K562 (cell line): ENCODE results near the gene ROS1. TPM values are rescaled to one million over a fixed set of nuclear protein-coding genes. Genes with fewer than 3 reads are reported as not detected.
A peak's percentile ranks its signal among the peaks of the same experiment; 100 is the strongest.

Experiments used
- ATAC-seq: fragments of 200-7000 bp; cut with Tn5 transposase; 3 replicates; pipeline ENCODE4 v1.9.1; 2020; ENCODE audit warnings: moderate library complexity
- BruUV-seq: library from RNA; stranded (reverse); fragments of 400-500 nt; replicated peaks from 2 replicates; lab custom pipeline; 2021; lab: Mats Ljungman, UMichigan
- CTCF ChIA-PET: fragments of 300-600 bp; formaldehyde crosslinking; extraction: SDS; loops from one replicate; lab custom pipeline; 2021; ENCODE audit warnings: low intra/inter-chr PET ratio; lab: Yijun Ruan, JAX
- POLR2A ChIA-PET: fragments of 300-600, 350-650 bp; sonication (Branson Sonifier 250); formaldehyde crosslinking; extraction: SDS; loops from one replicate; lab custom pipeline; 2021; ENCODE audit warnings: antibody characterized with exemption, inconsistent platforms; lab: Yijun Ruan, JAX
- DNase-seq, 4 experiments: peaks; one replicate each; pipeline versions ENCODE4 v3.0.0 to v3.0.0-alpha.2; 2011 to 2018; ENCODE audit warnings: low spot score in 3 of 4, mixed read lengths in 3 of 4; ENCODE audit errors: extremely low read depth in 1 of 4
- FAIRE-seq: peaks from 2 replicates; lab custom pipeline; 2011; peaks lifted over from hg19 to GRCh38; lab: Jason Lieb, UNC
- H2AFZ ChIP-seq: 2 replicates; pipeline ENCODE4 v1.6.0; 2011; ENCODE audit warnings: low read depth, low read length, control low read depth, inconsistent platforms
- H3K27ac ChIP-seq: fragments of 200-600 bp; 3 replicates; pipeline ENCODE4 v1.8.0; 2011; ENCODE audit warnings: low read depth, mild to moderate bottlenecking, control low read depth, inconsistent platforms, low read length, moderate library complexity, mixed read lengths; ENCODE audit errors: extremely low read depth
- H3K27me3 ChIP-seq, 2 experiments: fragments of 300-600 bp in 1 of 2; 2 replicates in 1 of 2; 3 replicates in 1 of 2; pipeline versions ENCODE4 v1.6.0 to v1.8.0; 2011; ENCODE audit warnings: inconsistent platforms in 2 of 2, low read length in 2 of 2, mild to moderate bottlenecking in 1 of 2, mixed read lengths in 1 of 2, moderate library complexity in 1 of 2; ENCODE audit not compliant: control insufficient read depth in 2 of 2, insufficient read depth in 2 of 2
- H3K36me3 ChIP-seq: fragments of 300-600 bp; 3 replicates; pipeline ENCODE4 v1.8.0; 2011; ENCODE audit warnings: mild to moderate bottlenecking, low read length, inconsistent platforms; ENCODE audit not compliant: control insufficient read depth, insufficient read depth
- H3K4me1 ChIP-seq, 2 experiments: fragments of 200-600 bp in 1 of 2; replicated peaks in 1 of 2; 2 replicates in 1 of 2; 3 replicates in 1 of 2; pipeline versions ENCODE4 v1.5.1 to v1.8.0; 2011; ENCODE audit warnings: inconsistent platforms in 2 of 2, low read length in 2 of 2, mild to moderate bottlenecking in 1 of 2, mixed read lengths in 1 of 2, moderate library complexity in 1 of 2; ENCODE audit not compliant: control insufficient read depth in 2 of 2, insufficient read depth in 2 of 2
- H3K4me2 ChIP-seq: 2 replicates; pipeline ENCODE4 v1.6.1; 2011; ENCODE audit warnings: low read length, control low read depth, inconsistent platforms, mixed read lengths; ENCODE audit not compliant: insufficient read depth
- H3K4me3 ChIP-seq: fragments of 200-600 bp; sonication (generic), shearing (Covaris generic); 2 replicates; pipeline ENCODE4 v1.5.1; 2016; ENCODE audit warnings: control low read depth, inconsistent platforms
- H3K79me2 ChIP-seq: fragments of 200-600 bp; 3 replicates; pipeline ENCODE4 v1.8.0; 2011; ENCODE audit warnings: low read length, inconsistent platforms; ENCODE audit not compliant: control insufficient read depth, insufficient read depth
- H3K9ac ChIP-seq, 2 experiments: 2 replicates each; pipeline versions ENCODE4 v1.6.0 to v1.6.1; 2011; ENCODE audit warnings: low read depth in 2 of 2, low read length in 2 of 2, control low read depth in 1 of 2, inconsistent platforms in 1 of 2, mild to moderate bottlenecking in 1 of 2, mixed read lengths in 1 of 2; ENCODE audit not compliant: insufficient read depth in 1 of 2
- H3K9me1 ChIP-seq: one replicate; pipeline ENCODE4 v1.6.0; 2011; ENCODE audit warnings: inconsistent platforms, mild to moderate bottlenecking, low read length, moderate library complexity; ENCODE audit not compliant: control insufficient read depth, insufficient read depth
- H3K9me3 ChIP-seq: replicated peaks from 2 replicates; pipeline ENCODE4 v1.5.1; 2011; ENCODE audit warnings: low read depth, low read length, inconsistent platforms; ENCODE audit not compliant: control insufficient read depth, insufficient read depth
- H4K20me1 ChIP-seq: replicated peaks from 2 replicates; pipeline ENCODE4 v1.6.1; 2011; ENCODE audit warnings: low read length, inconsistent platforms, mixed read lengths; ENCODE audit not compliant: control insufficient read depth, insufficient read depth
- ETV1 ChIP-seq: fragments of 450-650 bp; conservative IDR thresholded peaks from 2 replicates; pipeline ENCODE4 v1.6.1; 2016; ENCODE audit warnings: missing genetic modification characterization, control low read depth, low read depth, missing compliant biosample characterization
- ETV6 ChIP-seq, 3 experiments: fragments of 150-350 bp in 1 of 3; sonication (generic) in 1 of 3; formaldehyde crosslinking in 1 of 3; IDR thresholded peaks; 2 replicates each; pipeline versions ENCODE4 v1.6.1 to v1.8.0; 2014 to 2022; ENCODE audit warnings: borderline replicate concordance in 2 of 3, low read depth in 2 of 3, antibody characterized with exemption in 1 of 3, low read length in 1 of 3, mild to moderate bottlenecking in 1 of 3, missing genetic modification reagents in 1 of 3
- HNRNPH1 ChIP-seq: fragments of 200-400 bp; formaldehyde crosslinking; optimal IDR thresholded peaks from 2 replicates; pipeline ENCODE3; 2017; ENCODE audit warnings: low read depth, mild to moderate bottlenecking, low read length, moderate library complexity
- MEIS2 ChIP-seq: fragments of 450-650 bp; IDR thresholded peaks from 2 replicates; pipeline ENCODE4 v1.6.1; 2014; ENCODE audit warnings: mild to moderate bottlenecking; ENCODE audit not compliant: partially characterized antibody
- NR2C1 ChIP-seq, 2 experiments: fragments of 450-650 bp; IDR thresholded peaks; 2 replicates each; pipeline ENCODE4 v1.6.1; 2017; ENCODE audit warnings: mild to moderate bottlenecking in 2 of 2, antibody characterized with exemption in 1 of 2, inconsistent platforms in 1 of 2, missing compliant biosample characterization in 1 of 2, missing genetic modification characterization in 1 of 2
- NR2C2 ChIP-seq, 2 experiments: fragments of 200-800 bp in 1 of 2; sonication (Bioruptor generic) in 1 of 2; sonication (generic) in 1 of 2; formaldehyde crosslinking in 1 of 2; IDR thresholded peaks; 2 replicates each; pipeline versions ENCODE4 v1.6.1 to v1.8.0; 2016 to 2022; ENCODE audit warnings: mild to moderate bottlenecking in 1 of 2, missing compliant biosample characterization in 1 of 2, missing genetic modification characterization in 1 of 2, missing genetic modification reagents in 1 of 2
- NR4A1 ChIP-seq, 2 experiments: fragments of 250-450 bp in 1 of 2; fragments of 450-650 bp in 1 of 2; sonication (Bioruptor Pico) in 1 of 2; IDR thresholded peaks; 2 replicates each; pipeline versions ENCODE4 v1.4.0 to v1.6.1; 2016 to 2020; ENCODE audit warnings: mild to moderate bottlenecking in 2 of 2, missing compliant biosample characterization in 1 of 2, missing genetic modification characterization in 1 of 2, moderate library complexity in 1 of 2
- PHTF2 ChIP-seq: fragments of 250-450 bp; sonication (Bioruptor Pico); IDR thresholded peaks from 2 replicates; pipeline ENCODE4 v1.5.0; 2021; ENCODE audit warnings: mild to moderate bottlenecking
- TSC22D4 ChIP-seq: fragments of 450-650 bp; IDR thresholded peaks from 2 replicates; pipeline ENCODE4 v1.6.1; 2016; ENCODE audit warnings: missing genetic modification characterization, missing biosample characterization, control low read depth
- ZNF583 ChIP-seq: fragments of 250-450 bp; sonication (Bioruptor Pico); IDR thresholded peaks from 2 replicates; pipeline ENCODE4 v1.4.0; 2020
- ZNF584 ChIP-seq: fragments of 200-800 bp; sonication (Bioruptor generic); IDR thresholded peaks from 2 replicates; pipeline ENCODE4 v1.6.1; 2016; ENCODE audit warnings: low read depth, mild to moderate bottlenecking, missing genetic modification characterization, missing compliant biosample characterization
- WGBS: fragments of 100-300 bp; shearing (Covaris generic); methylation state at CpG from one replicate; pipeline ENCODE4 v1.1.6; 2016; ENCODE audit warnings: low coverage, mixed read lengths; ENCODE audit not compliant: insufficient coverage; ENCODE audit errors: missing lambda C conversion rate; 5-methylcytosine and 5-hydroxymethylcytosine counted together
- in situ Hi-C: fragments of 300-500 bp; cut with MboI; formaldehyde crosslinking; loops from 4 replicates; pipeline ENCODE4 v1.15.0; 2018; ENCODE audit warnings: inconsistent platforms, mixed read lengths
- intact Hi-C: fragments of 100-400 bp; cut with micrococcal nuclease; formaldehyde crosslinking; loops from 2 replicates; pipeline ENCODE4 v1.14.2; 2022
- polyA plus RNA-seq, 8 experiments: library from polyadenylated mRNA; depleted of rRNA in 4 of 8; stranded (reverse) in 5 of 8; unstranded in 3 of 8; fragments of >200 nt; fragmentation: Nextera tagmentation in 2 of 8; fragmentation: Illumina TruSeq in 1 of 8; extraction: Ambion mirVana in 2 of 8; extraction: Trizol in 1 of 8; gene quantifications; 2 replicates each; pipeline versions ENCODE4 v1.2.1 to v1.2.3, GENCODE V29; 2011 to 2014; ENCODE audit warnings: inconsistent platforms in 1 of 8, missing spikeins in 1 of 8
- total RNA-seq, 7 experiments: library from RNA; depleted of rRNA in 6 of 7; stranded (reverse); fragments of >200 nt in 6 of 7; fragmentation: Illumina TruSeq in 2 of 7; extraction: Trizol in 2 of 7; gene quantifications; 2 replicates each; pipeline versions ENCODE4 v1.2.1 to v1.2.3, GENCODE V29; 2011 to 2021; ENCODE audit warnings: low replicate concordance in 1 of 7
- TF ChIP-seq, protein P1 (sequence below): sonication (generic); formaldehyde crosslinking; IDR thresholded peaks from 2 replicates; pipeline ENCODE4 v1.8.1; 2023; ENCODE audit warnings: mild to moderate bottlenecking, missing genetic modification reagents
- TF ChIP-seq, protein P2 (sequence below): sonication (generic); formaldehyde crosslinking; IDR thresholded peaks from 2 replicates; pipeline ENCODE4 v1.8.1; 2023; ENCODE audit warnings: mild to moderate bottlenecking, missing genetic modification reagents
- TF ChIP-seq, protein P3 (sequence below): sonication (generic); formaldehyde crosslinking; IDR thresholded peaks from 2 replicates; pipeline ENCODE4 v1.8.0; 2023; ENCODE audit warnings: mild to moderate bottlenecking, missing genetic modification reagents

ROS1 gene
- total and polyA plus RNA-seq, 9 of the 15 experiments (the other 6 are each of a cell fraction or from before 2014, with no cell fraction given), result under 0.01 to 0.16 (median 0.04) TPM; not detected in 6

DNA sequence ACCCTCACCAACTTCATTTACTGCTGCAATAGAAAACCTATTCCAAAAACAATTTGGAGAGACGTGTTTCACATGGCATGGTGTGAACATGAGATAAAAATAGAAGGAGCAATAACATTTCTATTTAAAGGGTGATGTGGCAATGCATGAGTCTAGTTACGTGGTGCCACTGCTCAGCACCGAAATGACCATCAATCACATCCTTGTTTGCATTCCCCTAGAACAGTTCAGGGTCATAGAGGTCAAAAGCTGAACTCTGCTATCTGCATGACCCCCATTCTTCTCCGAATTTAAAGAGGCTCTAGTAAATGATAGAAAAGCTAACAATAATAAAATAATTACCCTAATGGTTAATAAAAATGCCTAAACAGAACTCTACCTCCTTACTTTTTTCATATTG, 29.5 kb downstream of the ROS1 start:
- no peak overlapping the region for H2AFZ ChIP-seq
- no peaks in the 10 kb centered on the region for H3K36me3 ChIP-seq
- no peak overlapping the region for H3K27ac ChIP-seq
- H3K4me3 ChIP-seq, result no peak overlapping the region
- ChIA-PET POLR2A (no interaction called here), CTCF (no interaction called here)
- 1% methylated on average over 4 of the region's 4 CpGs for WGBS
- H3K27me3 ChIP-seq, result no peaks in the 10 kb centered on the region; a peak in 2 of 5 replicates
- ATAC-seq, result no peak
- no peaks in the 10 kb centered on the region for H3K9me1 ChIP-seq
- intact Hi-C loops (no loop called here), in situ Hi-C loops (no loop called here)
- DNase-seq, result no peak
- H3K9me3 ChIP-seq, result no peaks in the 10 kb centered on the region
- no peaks in the 10 kb centered on the region; a peak in 1 of 5 replicates for H3K4me1 ChIP-seq
- no peaks in the 10 kb centered on the region for H4K20me1 ChIP-seq
- no peak overlapping the region for H3K9ac ChIP-seq
- no peaks in the 10 kb centered on the region for H3K79me2 ChIP-seq
- FAIRE-seq, result peak; percentile 37
- BruUV-seq, result no TSS peak
- H3K4me2 ChIP-seq, result no peak overlapping the region
- TF ChIP-seq NR4A1 (CRISPR knock-in tag; IDR thresholded peaks at IDR 0.05) (no peak), NR4A1 (tag; IDR thresholded peaks at IDR 0.05) (no peak), ETV6 (IDR thresholded peaks at IDR 0.05; ENCODE audit: borderline replicate concordance in 1 of 2, low read depth in 2 of 2, low read length in 1 of 2) (no peak), ETV6 (CRISPR knock-in tag; IDR thresholded peaks at IDR 0.05; ENCODE audit: borderline replicate concordance) (no peak), ETV1 (no peak), NR2C1 (IDR thresholded peaks at IDR 0.05) (no peak), NR2C1 (tag; IDR thresholded peaks at IDR 0.05) (no peak), PHTF2 (CRISPR knock-in tag) (no peak), HNRNPH1 (no peak), ZNF583 (CRISPR knock-in tag) (no peak), TSC22D4 (no peak), NR2C2 (CRISPR knock-in tag; IDR thresholded peaks at IDR 0.05) (no peak), NR2C2 (tag; IDR thresholded peaks at IDR 0.05) (peak; percentile 41; the same call in 1 of the 2 replicates), MEIS2 (peak; percentile 18), ZNF584 (no peak)
- TF ChIP-seq, protein P1, sequence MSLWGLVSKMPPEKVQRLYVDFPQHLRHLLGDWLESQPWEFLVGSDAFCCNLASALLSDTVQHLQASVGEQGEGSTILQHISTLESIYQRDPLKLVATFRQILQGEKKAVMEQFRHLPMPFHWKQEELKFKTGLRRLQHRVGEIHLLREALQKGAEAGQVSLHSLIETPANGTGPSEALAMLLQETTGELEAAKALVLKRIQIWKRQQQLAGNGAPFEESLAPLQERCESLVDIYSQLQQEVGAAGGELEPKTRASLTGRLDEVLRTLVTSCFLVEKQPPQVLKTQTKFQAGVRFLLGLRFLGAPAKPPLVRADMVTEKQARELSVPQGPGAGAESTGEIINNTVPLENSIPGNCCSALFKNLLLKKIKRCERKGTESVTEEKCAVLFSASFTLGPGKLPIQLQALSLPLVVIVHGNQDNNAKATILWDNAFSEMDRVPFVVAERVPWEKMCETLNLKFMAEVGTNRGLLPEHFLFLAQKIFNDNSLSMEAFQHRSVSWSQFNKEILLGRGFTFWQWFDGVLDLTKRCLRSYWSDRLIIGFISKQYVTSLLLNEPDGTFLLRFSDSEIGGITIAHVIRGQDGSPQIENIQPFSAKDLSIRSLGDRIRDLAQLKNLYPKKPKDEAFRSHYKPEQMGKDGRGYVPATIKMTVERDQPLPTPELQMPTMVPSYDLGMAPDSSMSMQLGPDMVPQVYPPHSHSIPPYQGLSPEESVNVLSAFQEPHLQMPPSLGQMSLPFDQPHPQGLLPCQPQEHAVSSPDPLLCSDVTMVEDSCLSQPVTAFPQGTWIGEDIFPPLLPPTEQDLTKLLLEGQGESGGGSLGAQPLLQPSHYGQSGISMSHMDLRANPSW (CRISPR knock-in tag), result no peak
- TF ChIP-seq, protein P2, sequence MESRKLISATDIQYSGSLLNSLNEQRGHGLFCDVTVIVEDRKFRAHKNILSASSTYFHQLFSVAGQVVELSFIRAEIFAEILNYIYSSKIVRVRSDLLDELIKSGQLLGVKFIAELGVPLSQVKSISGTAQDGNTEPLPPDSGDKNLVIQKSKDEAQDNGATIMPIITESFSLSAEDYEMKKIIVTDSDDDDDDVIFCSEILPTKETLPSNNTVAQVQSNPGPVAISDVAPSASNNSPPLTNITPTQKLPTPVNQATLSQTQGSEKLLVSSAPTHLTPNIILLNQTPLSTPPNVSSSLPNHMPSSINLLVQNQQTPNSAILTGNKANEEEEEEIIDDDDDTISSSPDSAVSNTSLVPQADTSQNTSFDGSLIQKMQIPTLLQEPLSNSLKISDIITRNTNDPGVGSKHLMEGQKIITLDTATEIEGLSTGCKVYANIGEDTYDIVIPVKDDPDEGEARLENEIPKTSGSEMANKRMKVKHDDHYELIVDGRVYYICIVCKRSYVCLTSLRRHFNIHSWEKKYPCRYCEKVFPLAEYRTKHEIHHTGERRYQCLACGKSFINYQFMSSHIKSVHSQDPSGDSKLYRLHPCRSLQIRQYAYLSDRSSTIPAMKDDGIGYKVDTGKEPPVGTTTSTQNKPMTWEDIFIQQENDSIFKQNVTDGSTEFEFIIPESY, result no peak
- TF ChIP-seq, protein P3, sequence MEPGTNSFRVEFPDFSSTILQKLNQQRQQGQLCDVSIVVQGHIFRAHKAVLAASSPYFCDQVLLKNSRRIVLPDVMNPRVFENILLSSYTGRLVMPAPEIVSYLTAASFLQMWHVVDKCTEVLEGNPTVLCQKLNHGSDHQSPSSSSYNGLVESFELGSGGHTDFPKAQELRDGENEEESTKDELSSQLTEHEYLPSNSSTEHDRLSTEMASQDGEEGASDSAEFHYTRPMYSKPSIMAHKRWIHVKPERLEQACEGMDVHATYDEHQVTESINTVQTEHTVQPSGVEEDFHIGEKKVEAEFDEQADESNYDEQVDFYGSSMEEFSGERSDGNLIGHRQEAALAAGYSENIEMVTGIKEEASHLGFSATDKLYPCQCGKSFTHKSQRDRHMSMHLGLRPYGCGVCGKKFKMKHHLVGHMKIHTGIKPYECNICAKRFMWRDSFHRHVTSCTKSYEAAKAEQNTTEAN (CRISPR knock-in tag), result no peak
